Colonic mucosa (tissue), 4 donors: Measurements from ENCODE around the gene KRT13. TPM values are rescaled to one million over a fixed set of nuclear protein-coding genes. Genes with fewer than 3 reads are reported as not detected.
"Not testable (repeated sequence)": the region's sequence is repeated elsewhere in the genome, so short reads cannot be mapped to it uniquely, and the experiment has no call there.

ENCODE experiments used
- DNase-seq: peaks from one replicate; pipeline ENCODE4 v3.0.0-alpha.2; 2020
- H3K27ac ChIP-seq: fragments of 200-600 bp; one replicate; pipeline ENCODE4 v1.8.0; 2021
- H3K27me3 ChIP-seq: fragments of 200-600 bp; one replicate; pipeline ENCODE4 v1.8.0; 2021
- H3K36me3 ChIP-seq: fragments of 200-600 bp; one replicate; pipeline ENCODE4 v1.8.0; 2021
- H3K4me1 ChIP-seq: fragments of 200-600 bp; one replicate; pipeline ENCODE4 v1.8.0; 2021; ENCODE audit warnings: mild to moderate bottlenecking
- H3K4me3 ChIP-seq: fragments of 200-600 bp; one replicate; pipeline ENCODE4 v1.8.0; 2021
- H3K9ac ChIP-seq, 2 donors: one replicate each; pipeline ENCODE4 v1.7.0; 2013; ENCODE audit warnings: control low read depth in 2 of 2, low read depth in 2 of 2, low read length in 2 of 2
- H3K9me3 ChIP-seq: fragments of 200-600 bp; one replicate; pipeline ENCODE4 v1.8.0; 2021
- CTCF ChIP-seq: fragments of 200-600 bp; IDR thresholded peaks from one replicate; pipeline ENCODE4 v1.8.0; 2022; ENCODE audit warnings: antibody characterized with exemption, mild to moderate bottlenecking
- intact Hi-C: fragments of 100-400 bp; cut with DNase I; formaldehyde crosslinking; loops from one replicate; pipeline ENCODE4 v1.14.1; 2022
- total RNA-seq, 2 donors: library from RNA; stranded (reverse); fragmentation: NEBNext Ultra II Directional in 1 of 2; extraction: Animal tissue kit (Norgen Biotek cat#: 25700) in 1 of 2; gene quantifications; one replicate each; pipeline ENCODE4 v1.2.1, GENCODE V29; 2021
- donor health status: healthy.
- donor health status: DM: no; HTN: no; CAD: no.
- donor health status: DM: no; HTN: no; CAD: no.

KRT13 gene
- total RNA-seq, 2 donors from 2014 or later, result 0.25 TPM; not detected in 1

- Histone ChIP-seq H3K4me3 (no peak overlapping the region), H3K4me1 (peaks cover 23% of the 10 kb centered on the region), H3K27ac (no peak overlapping the region), H3K36me3 (no peaks in the 10 kb centered on the region), H3K9ac (no peak overlapping the region), H3K27me3 (no peaks in the 10 kb centered on the region), H3K9me3 (no peaks in the 10 kb centered on the region)
- no peak for DNase-seq
- intact Hi-C loops, result loop anchor here (5.0 kb wide), 3 partner anchors 59 to 116 kb away; partner anchors contain the start of gene KRT36
- TF ChIP-seq CTCF, result no peak
These were observed 40.5 kb upstream of the KRT13 start for GRCh38 chr17:41545829-41546410.

- Histone ChIP-seq H3K27ac (peak overlapping the region; percentile 62), H3K4me3 (no peak overlapping the region), H3K27me3 (no peaks in the 10 kb centered on the region), H3K4me1 (peaks cover 20% of the 10 kb centered on the region), H3K36me3 (no peaks in the 10 kb centered on the region), H3K9me3 (no peaks in the 10 kb centered on the region), H3K9ac (no peak overlapping the region)
- no peak for TF ChIP-seq CTCF
- DNase-seq, result no peak
- intact Hi-C loops, result loop anchor here (5.0 kb wide), 3 partner anchors 58 to 117 kb away; partner anchors contain the start of gene KRT36
These were observed 39.5 kb upstream of the KRT13 start for GRCh38 chr17:41544935-41545334.

- H3K9me3 ChIP-seq, result no peaks in the 10 kb centered on the region
- H3K4me1 ChIP-seq, result peaks cover 18% of the 10 kb centered on the region
- no peaks in the 10 kb centered on the region for H3K27me3 ChIP-seq
- no peaks in the 10 kb centered on the region for H3K36me3 ChIP-seq
- intact Hi-C loops, result no loop called here
- no peak overlapping the region for H3K9ac ChIP-seq
- peak; percentile 74 for DNase-seq
- no peak for TF ChIP-seq CTCF
- H3K4me3 ChIP-seq, result no peak overlapping the region
- H3K27ac ChIP-seq, result peak overlapping the region; percentile 62
These were observed 39.1 kb upstream of the KRT13 start for GRCh38 chr17:41544491-41544892.

- H3K9me3 ChIP-seq, H3K4me3 ChIP-seq, intact Hi-C loops, H3K36me3 ChIP-seq, H3K9ac ChIP-seq, H3K4me1 ChIP-seq, H3K27me3 ChIP-seq, DNase-seq: not testable (repeated sequence)
- peak overlapping the region; percentile 60 for H3K27ac ChIP-seq
These were observed 37.4 kb upstream of the KRT13 start for GRCh38 chr17:41542786-41543185.

GRCh38 chr17:41542357-41542756 is 36.9 kb upstream of the KRT13 start:
- Histone ChIP-seq H3K4me3 (no peak overlapping the region), H3K27me3 (no peaks in the 10 kb centered on the region), H3K4me1 (peaks cover 10% of the 10 kb centered on the region), H3K36me3 (no peaks in the 10 kb centered on the region), H3K9me3 (no peaks in the 10 kb centered on the region), H3K9ac (no peak overlapping the region), H3K27ac (peak overlapping the region; percentile 60)
- intact Hi-C loops, result no loop called here
- DNase-seq, result no peak
- TF ChIP-seq CTCF, result no peak

GRCh38 chr17:41540921-41541625 is 35.7 kb upstream of the KRT13 start:
- H3K27ac ChIP-seq, result no peak overlapping the region
- no peak for DNase-seq
- H3K36me3 ChIP-seq, result no peaks in the 10 kb centered on the region
- intact Hi-C loops, result no loop called here
- no peaks in the 10 kb centered on the region for H3K27me3 ChIP-seq
- TF ChIP-seq CTCF, result no peak
- H3K9me3 ChIP-seq, result no peaks in the 10 kb centered on the region
- no peak overlapping the region for H3K9ac ChIP-seq
- no peak overlapping the region for H3K4me3 ChIP-seq
- H3K4me1 ChIP-seq, result peaks cover 10% of the 10 kb centered on the region
